K562 (cell line): ENCODE results near the gene PRKD1.

Experiments
- CTCF ChIP-seq, 3 experiments: IDR thresholded peaks in 2 of 3; conservative IDR thresholded peaks in 1 of 3; 2 replicates each; pipeline ENCODE4 v1.5.1; 2011 to 2012; ENCODE audit warnings: low read length in 3 of 3, mild to moderate bottlenecking in 3 of 3, control low read depth in 2 of 3, improper control_type of control experiment in 1 of 3, inconsistent platforms in 1 of 3, low read depth in 1 of 3, mixed read lengths in 1 of 3, moderate library complexity in 1 of 3; ENCODE audit not compliant: insufficient read depth in 2 of 3
- SMARCC2 ChIP-seq: fragments of 450-650 bp; IDR thresholded peaks from 2 replicates; pipeline ENCODE4 v1.6.1; 2017; ENCODE audit warnings: antibody characterized with exemption, moderate library complexity, mild to moderate bottlenecking, low read depth
- STAG1 ChIP-seq: sonication (generic); formaldehyde crosslinking; IDR thresholded peaks from 2 replicates; pipeline ENCODE4 v1.5.0; 2020; ENCODE audit warnings: missing genetic modification reagents, borderline replicate concordance
- USF2 ChIP-seq: sonication (generic); formaldehyde crosslinking; IDR thresholded peaks from 2 replicates; pipeline ENCODE4 v1.5.0; 2020; ENCODE audit warnings: missing genetic modification reagents
- ZFX ChIP-seq: sonication (generic); formaldehyde crosslinking; IDR thresholded peaks from 2 replicates; pipeline ENCODE4 v1.8.0; 2022; ENCODE audit warnings: mild to moderate bottlenecking, missing genetic modification reagents, moderate library complexity
- ZNF431 ChIP-seq: sonication (generic); formaldehyde crosslinking; IDR thresholded peaks from 2 replicates; pipeline ENCODE4 v1.8.0; 2022; ENCODE audit warnings: mild to moderate bottlenecking, missing genetic modification reagents
- ZNF592 ChIP-seq: fragments of 450-650 bp; IDR thresholded peaks from 2 replicates; pipeline ENCODE4 v1.6.1; 2017; ENCODE audit warnings: antibody characterized with exemption, mild to moderate bottlenecking
- ZNF699 ChIP-seq: fragments of 250-450 bp; sonication (Bioruptor Pico); IDR thresholded peaks from 2 replicates; pipeline ENCODE4 v1.8.0; 2021; ENCODE audit warnings: mild to moderate bottlenecking, moderate library complexity; ENCODE audit not compliant: insufficient replicate concordance
- ZNF76 ChIP-seq: fragments of 250-450 bp; sonication (Bioruptor Pico); IDR thresholded peaks from 2 replicates; pipeline ENCODE4 v1.4.0; 2020; ENCODE audit warnings: mild to moderate bottlenecking, moderate library complexity, borderline replicate concordance

- no peak for TF ChIP-seq ZNF592
- TF ChIP-seq ZNF699 = no peak
- no peak for TF ChIP-seq ZNF431 (CRISPR knock-in tag)
- no peak for TF ChIP-seq CTCF (IDR thresholded peaks at IDR 0.05 in 2 of 3, conservative IDR thresholded peaks at IDR 0.05 in 1 of 3; ENCODE audit: insufficient read depth in 2 of 3, low read depth in 1 of 3, low read length in 3 of 3)
- TF ChIP-seq SMARCC2 = no peak
- no peak for TF ChIP-seq ZFX (CRISPR knock-in tag)
- no peak for TF ChIP-seq STAG1
- TF ChIP-seq USF2 (CRISPR knock-in tag) = no peak
- TF ChIP-seq ZNF76 = no peak
Measured at GRCh38 chr14:29664515-29664914, 263.1 kb downstream of the PRKD1 start.
